GM12892 (cell line): ENCODE data around the gene ZNF322.
"Not testable (repeated sequence)": the region's sequence is repeated elsewhere in the genome, so short reads cannot be mapped to it uniquely, and the experiment has no call there.

Source experiments
- POLR2A ChIP-seq: IDR thresholded peaks from 2 replicates; pipeline ENCODE4 v1.6.1; 2011; ENCODE audit warnings: low read depth, low read length, control low read depth
- TAF1 ChIP-seq: IDR thresholded peaks from 2 replicates; pipeline ENCODE4 v1.6.1; 2011; ENCODE audit warnings: low read depth, mild to moderate bottlenecking, control low read depth, low read length, borderline replicate concordance

DNA sequence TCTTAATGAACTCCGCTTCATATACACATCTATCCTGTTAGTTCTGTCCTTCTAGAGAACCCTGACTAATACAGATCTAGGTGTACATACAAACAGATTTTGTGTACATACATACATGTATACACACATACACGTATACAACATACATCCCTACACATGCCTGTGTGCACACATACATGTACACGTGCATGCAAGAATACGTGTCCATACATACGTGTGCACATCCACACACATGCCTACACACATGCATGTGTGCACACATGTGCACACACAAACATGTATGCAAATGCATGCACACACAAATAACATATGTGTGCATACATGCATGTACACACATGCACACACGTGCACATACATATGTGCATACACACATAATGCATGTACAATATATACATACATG is 10.5 kb upstream of the ZNF322 start:
- not testable (repeated sequence) for TF ChIP-seq POLR2A, TAF1
